ENCODE measurements around the gene MR1.

MR1 gene

GRCh38 chr1:181033799-181034451 lies at the start of gene MR1:
TSS of gene MR1 (plus strand) at chr1:181033983. CDS start at chr1:181034008, 25 bp downstream.
- no peak for DNase-seq

- DNase-seq = no peak
Measured at GRCh38 chr1:180988253-180988752, 45.5 kb upstream of the MR1 start.

GRCh38 chr1:180994262-180994661 lies 39.5 kb upstream of the MR1 start:
- no peak for DNase-seq

- no peak for DNase-seq
Measured at GRCh38 chr1:180997843-180998504, 35.8 kb upstream of the MR1 start.

GRCh38 chr1:181001091-181001780 lies 32.5 kb upstream of the MR1 start:
- no peak for DNase-seq

GRCh38 chr1:181002582-181003172 lies 31.1 kb upstream of the MR1 start:
- no peak for DNase-seq

- DNase-seq = no peak
Measured at GRCh38 chr1:181010789-181011188, 23.0 kb upstream of the MR1 start.

- no peak for DNase-seq
Measured at GRCh38 chr1:181011301-181012202, 22.2 kb upstream of the MR1 start.

- DNase-seq = no peak
Measured at GRCh38 chr1:181012203-181012745, 21.5 kb upstream of the MR1 start.

- no peak for DNase-seq
Measured at GRCh38 chr1:181013144-181013543, 20.6 kb upstream of the MR1 start.

- no peak for DNase-seq
Measured at GRCh38 chr1:181014477-181015250, 19.1 kb upstream of the MR1 start.

GRCh38 chr1:181015251-181015615 lies 18.6 kb upstream of the MR1 start:
- no peak for DNase-seq

GRCh38 chr1:181016563-181016962 lies 17.2 kb upstream of the MR1 start:
- no peak for DNase-seq

- no peak for DNase-seq
Measured at GRCh38 chr1:181018901-181019681, 14.7 kb upstream of the MR1 start.

GRCh38 chr1:181021159-181021558 lies 12.6 kb upstream of the MR1 start:
- DNase-seq = no peak

- peak; percentile 7 for DNase-seq
Measured at GRCh38 chr1:181021811-181022434, 11.9 kb upstream of the MR1 start.

- DNase-seq = no peak
Measured at GRCh38 chr1:181023265-181024057, 10.3 kb upstream of the MR1 start.

- no peak for DNase-seq
Measured at GRCh38 chr1:181028196-181028595, 5.6 kb upstream of the MR1 start.

- no peak for DNase-seq
Measured at GRCh38 chr1:181028615-181029014, 5.2 kb upstream of the MR1 start.
